ENCODE data around the gene CARD8. TPM values are rescaled to one million over a fixed set of nuclear protein-coding genes. Genes with fewer than 3 reads are reported as not detected.

Gene CARD8
- total RNA-seq, 6 donors from 2014 or later, result 35.1 to 138 (median 77.8) TPM

DNA sequence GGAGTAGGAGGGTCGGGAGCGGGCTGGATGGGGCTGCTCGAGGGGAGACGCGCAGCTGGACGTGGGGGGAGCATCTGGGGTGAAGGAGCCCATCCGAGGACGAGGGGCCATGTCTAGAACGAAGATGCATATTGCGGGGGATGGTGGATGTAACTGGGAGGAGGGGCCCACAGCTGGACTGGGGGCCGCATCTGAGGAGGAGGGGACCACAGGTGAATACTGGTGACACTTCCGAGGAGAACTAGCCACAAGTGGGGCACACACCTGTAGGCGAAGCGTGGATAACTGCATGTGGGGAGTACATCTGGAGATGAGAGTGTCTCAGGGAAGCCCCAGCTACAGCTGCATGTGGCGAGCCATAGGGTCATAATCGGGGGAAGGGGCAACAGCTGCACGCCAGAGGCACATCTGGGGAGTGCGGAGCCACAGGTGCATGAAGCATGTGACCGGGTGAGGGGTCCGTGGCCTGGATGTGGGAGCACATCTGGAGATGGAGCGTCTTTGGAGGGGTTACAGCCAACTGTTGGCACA, 84.8 kb downstream of the CARD8 start:
- TF ChIP-seq, protein P1, sequence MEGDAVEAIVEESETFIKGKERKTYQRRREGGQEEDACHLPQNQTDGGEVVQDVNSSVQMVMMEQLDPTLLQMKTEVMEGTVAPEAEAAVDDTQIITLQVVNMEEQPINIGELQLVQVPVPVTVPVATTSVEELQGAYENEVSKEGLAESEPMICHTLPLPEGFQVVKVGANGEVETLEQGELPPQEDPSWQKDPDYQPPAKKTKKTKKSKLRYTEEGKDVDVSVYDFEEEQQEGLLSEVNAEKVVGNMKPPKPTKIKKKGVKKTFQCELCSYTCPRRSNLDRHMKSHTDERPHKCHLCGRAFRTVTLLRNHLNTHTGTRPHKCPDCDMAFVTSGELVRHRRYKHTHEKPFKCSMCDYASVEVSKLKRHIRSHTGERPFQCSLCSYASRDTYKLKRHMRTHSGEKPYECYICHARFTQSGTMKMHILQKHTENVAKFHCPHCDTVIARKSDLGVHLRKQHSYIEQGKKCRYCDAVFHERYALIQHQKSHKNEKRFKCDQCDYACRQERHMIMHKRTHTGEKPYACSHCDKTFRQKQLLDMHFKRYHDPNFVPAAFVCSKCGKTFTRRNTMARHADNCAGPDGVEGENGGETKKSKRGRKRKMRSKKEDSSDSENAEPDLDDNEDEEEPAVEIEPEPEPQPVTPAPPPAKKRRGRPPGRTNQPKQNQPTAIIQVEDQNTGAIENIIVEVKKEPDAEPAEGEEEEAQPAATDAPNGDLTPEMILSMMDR (IDR thresholded peaks at IDR 0.05), result no peak
- no peak for TF ChIP-seq POLR2AphosphoS5 (IDR thresholded peaks at IDR 0.05)
- TF ChIP-seq POLR2A (IDR thresholded peaks at IDR 0.05), result no peak
- TF ChIP-seq EP300 (IDR thresholded peaks at IDR 0.05), result no peak
- peaks cover 0 to 28% (median 16%) of the 10 kb centered on the region in 4 donors for H3K36me3 ChIP-seq
- no peak for ATAC-seq (ENCODE audit: low FRiP score in 2 of 2)
- no peaks in the 10 kb centered on the region for H3K27me3 ChIP-seq
- H3K4me3 ChIP-seq, result peak overlapping the region; percentile 73 to 96 (median 79)
- WGBS, 2 donors, result 4% methylated on average over 18 to 21 of the region's 21 CpGs
- DNase-seq, result no peak
- no peaks in the 10 kb centered on the region for H3K9me3 ChIP-seq
- peak overlapping the region; percentile 86 to 99 (median 96) for H3K27ac ChIP-seq
- peaks cover 6 to 21% (median 12%) of the 10 kb centered on the region in 4 donors for H3K4me1 ChIP-seq

DNA sequence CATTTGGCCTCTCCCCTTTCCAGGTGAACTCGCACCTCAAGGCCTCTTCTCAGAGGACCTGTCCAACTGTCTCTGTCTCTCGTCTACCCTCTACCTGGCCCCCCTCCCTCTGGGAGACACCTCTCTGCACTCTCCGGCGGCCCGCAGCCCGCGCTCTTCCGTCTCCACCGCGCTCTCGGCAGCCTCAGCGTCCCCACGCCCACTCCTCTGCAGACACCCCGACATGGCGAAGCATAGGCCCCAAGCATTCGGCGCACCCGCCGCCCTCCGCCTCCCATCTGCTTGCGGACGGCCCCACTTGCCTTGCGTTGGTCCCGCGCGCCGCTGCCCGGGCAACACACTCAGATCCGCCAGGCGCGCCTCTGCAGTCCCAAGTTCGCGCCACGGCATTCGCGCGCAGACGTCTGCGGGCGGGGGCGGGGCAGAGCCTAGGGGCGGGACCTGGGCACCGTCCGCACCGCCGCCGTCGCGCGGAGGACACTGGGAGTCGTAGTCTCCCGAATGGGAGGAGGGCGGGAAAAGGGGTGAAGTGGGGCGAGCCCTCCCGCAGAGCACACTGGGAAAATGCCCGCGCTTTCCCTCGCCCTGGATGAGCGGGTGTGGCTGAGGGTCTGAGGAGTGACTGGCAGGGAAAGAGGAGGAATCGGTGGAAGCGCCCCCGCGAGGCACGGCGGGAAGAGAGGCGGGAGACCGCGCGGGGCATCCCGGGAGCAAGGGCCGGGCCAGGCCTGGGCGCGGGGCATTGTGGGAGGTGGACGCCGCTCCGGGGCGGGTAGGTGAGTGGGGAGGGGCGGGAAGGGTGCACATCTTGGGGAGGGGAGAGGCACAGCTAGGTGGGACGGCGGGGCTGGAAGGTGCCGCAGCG, 85.5 kb downstream of the CARD8 start, which contains the start of the genes LIG1 and ZSWIM9:
TSS of gene LIG1 (minus strand) at position 406 of the 865 bp plus-strand sequence. CDS start 4,778 bp downstream, outside the sequence.
TSS of gene ZSWIM9 (plus strand) at position 742 of the 865 bp plus-strand sequence. CDS start 1,123 bp downstream, outside the sequence.
- peak; percentile 92 to 98 for DNase-seq
- no peaks in the 10 kb centered on the region for H3K9me3 ChIP-seq
- H3K27ac ChIP-seq, result peak within 1 kb of the TSS; percentile 86 to 99 (median 96)
- no peaks in the 10 kb centered on the region for H3K27me3 ChIP-seq
- TF ChIP-seq, protein P1 (IDR thresholded peaks at IDR 0.05), result peak in 3 of 6 experiments; percentile 9 to 59 (median 18)
- TF ChIP-seq EP300 (IDR thresholded peaks at IDR 0.05) (peak in 1 of 4 donors; percentile 39), POLR2AphosphoS5 (IDR thresholded peaks at IDR 0.05) (peak; percentile 63 to 77), POLR2A (IDR thresholded peaks at IDR 0.05) (peak in 1 of 4 donors; percentile 35)
- WGBS, 2 donors, result 1 to 2% methylated on average over 8 to 31 of the region's 82 CpGs
- ATAC-seq (ENCODE audit: low FRiP score in 2 of 2), result peak; percentile 97 to 98
- peaks cover 6 to 21% (median 12%) of the 10 kb centered on the region in 4 donors for H3K4me1 ChIP-seq
- H3K36me3 ChIP-seq, result peaks cover 0 to 27% (median 16%) of the 10 kb centered on the region in 4 donors
- H3K4me3 ChIP-seq, result peak within 1 kb of the TSS; percentile 73 to 96 (median 79)

DNA sequence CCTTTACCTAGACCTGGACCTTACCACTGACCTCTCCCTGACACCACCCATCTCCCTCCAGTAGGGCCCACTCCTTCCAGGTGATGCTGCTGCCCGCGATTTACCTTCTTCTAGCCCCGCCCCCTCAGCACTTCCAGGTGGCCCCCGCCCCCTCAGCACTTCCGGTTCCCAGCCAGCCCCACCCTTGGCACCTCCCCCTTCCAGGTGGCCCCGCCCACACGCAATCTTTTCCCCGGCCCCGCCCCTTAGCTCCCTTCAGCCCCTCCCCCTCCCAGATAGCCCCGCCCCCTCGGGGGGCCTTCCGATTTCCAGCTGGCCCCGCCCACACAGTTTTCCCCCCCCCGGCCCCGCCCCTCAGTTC, 86.2 kb downstream of the CARD8 start:
- DNase-seq (peak; percentile 90 to 93), ATAC-seq (ENCODE audit: low FRiP score in 2 of 2) (peak; percentile 82 to 92)
- Histone ChIP-seq H3K4me3 (peak overlapping the region; percentile 73 to 96 (median 79)), H3K27me3 (no peaks in the 10 kb centered on the region), H3K4me1 (peaks cover 6 to 21% (median 12%) of the 10 kb centered on the region in 4 donors), H3K36me3 (peaks cover 0 to 23% (median 12%) of the 10 kb centered on the region in 4 donors), H3K27ac (peak overlapping the region; percentile 86 to 99 (median 96)), H3K9me3 (no peaks in the 10 kb centered on the region)
- WGBS, 2 donors, result 0 to 6% methylated on average over 5 to 7 of the region's 15 CpGs
- TF ChIP-seq POLR2AphosphoS5 (IDR thresholded peaks at IDR 0.05) (no peak), POLR2A (IDR thresholded peaks at IDR 0.05) (no peak), EP300 (IDR thresholded peaks at IDR 0.05) (no peak)
- TF ChIP-seq, protein P1 (IDR thresholded peaks at IDR 0.05), result no peak

DNA sequence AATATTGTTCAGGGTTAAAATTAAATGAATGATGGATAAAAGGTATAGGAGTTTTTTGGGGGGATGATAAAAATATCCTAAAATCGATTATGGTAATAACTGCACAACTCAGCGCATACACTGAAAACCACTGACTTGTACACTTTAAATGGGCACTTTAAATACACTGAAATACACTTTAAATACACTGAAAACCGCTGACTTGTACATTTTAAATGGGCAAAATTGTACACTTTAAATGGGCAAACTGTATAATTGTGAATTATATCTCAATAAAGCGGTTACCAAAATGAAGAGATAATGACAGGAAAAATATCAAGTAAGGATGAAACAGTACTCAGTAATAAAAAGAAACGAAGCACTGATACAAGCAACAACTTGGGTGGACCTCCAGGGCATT, 87.0 kb downstream of the CARD8 start:
- no peak overlapping the region for H3K4me3 ChIP-seq
- no peak for TF ChIP-seq EP300 (IDR thresholded peaks at IDR 0.05)
- TF ChIP-seq POLR2AphosphoS5 (IDR thresholded peaks at IDR 0.05), result no peak
- TF ChIP-seq POLR2A (IDR thresholded peaks at IDR 0.05), result no peak
- TF ChIP-seq, protein P1 (IDR thresholded peaks at IDR 0.05), result no peak
- no peaks in the 10 kb centered on the region for H3K9me3 ChIP-seq
- peak overlapping the region in 2 of 4 donors; percentile 95 to 96 for H3K27ac ChIP-seq
- no peaks in the 10 kb centered on the region for H3K27me3 ChIP-seq
- peaks cover 6 to 21% (median 12%) of the 10 kb centered on the region in 4 donors for H3K4me1 ChIP-seq
- 75 to 84% methylated on average over 5 of the region's 5 CpGs for WGBS, 2 donors
- H3K36me3 ChIP-seq, result peaks cover 0 to 17% (median 10%) of the 10 kb centered on the region in 4 donors
- ATAC-seq (ENCODE audit: low FRiP score in 2 of 2), result no peak
- no peak for DNase-seq

Measured in upper lobe of left lung (tissue), 6 donors.